RPMI7951 (cell line): ENCODE data around the gene DGLUCY. TPM values are rescaled to one million over a fixed set of nuclear protein-coding genes. Genes with fewer than 3 reads are reported as not detected.
"Not testable (repeated sequence)": the region's sequence is repeated elsewhere in the genome, so short reads cannot be mapped to it uniquely, and the experiment has no call there.

Experiments
- DNase-seq: peaks from one replicate; pipeline ENCODE4 v3.0.0-alpha.2; 2012; ENCODE audit warnings: low read depth
- total RNA-seq: library from RNA; depleted of rRNA; stranded (reverse); fragments of >200 nt; shearing (Covaris generic); gene quantifications from 2 replicates; pipeline ENCODE4 v1.2.3, GENCODE V29; 2014

The DGLUCY gene
- total RNA-seq, 1 experiment from 2014 or later, result 15.6 TPM

GRCh38 chr14:91207008-91207407 is 93.1 kb downstream of the DGLUCY start:
- DNase-seq, result no peak

DNA sequence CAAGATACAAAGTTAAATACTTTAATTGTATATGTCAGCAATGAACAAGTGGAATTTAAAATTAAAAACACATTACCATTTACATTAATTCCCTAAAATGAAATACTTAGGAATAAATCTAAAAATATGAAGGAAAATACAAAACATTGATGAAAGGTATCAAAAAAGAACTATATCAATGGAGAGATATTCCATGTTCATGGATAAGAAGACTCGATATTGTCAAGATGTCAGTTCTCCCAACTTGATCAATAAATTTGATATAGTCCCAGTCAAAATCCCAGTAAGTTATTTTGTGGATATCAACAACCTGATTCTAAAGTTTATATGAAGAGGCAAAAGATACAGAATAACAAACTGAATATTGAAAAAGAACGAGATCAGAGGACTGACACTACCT is 97.1 kb downstream of the DGLUCY start:
- DNase-seq, result no peak

DNA sequence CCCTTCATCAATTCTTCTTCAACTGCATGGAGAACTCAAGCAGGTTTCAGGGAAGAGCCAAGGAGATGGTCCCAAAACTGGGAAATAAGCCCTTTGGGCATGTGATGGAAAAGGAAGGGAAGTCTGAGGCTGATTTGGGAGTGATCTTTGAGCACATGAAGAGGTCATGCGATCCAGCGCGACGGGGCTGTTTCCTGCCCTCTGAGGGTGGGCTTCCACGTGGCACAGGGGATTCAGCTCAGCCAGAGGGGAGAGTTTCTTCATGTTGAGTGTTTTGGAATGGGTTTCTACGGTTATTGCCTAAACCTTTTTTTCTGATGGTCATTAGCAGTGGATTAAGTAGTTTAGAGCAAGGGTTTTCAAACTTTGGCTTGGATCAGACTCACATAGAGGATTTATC is 100.4 kb downstream of the DGLUCY start:
- DNase-seq, result no peak

DNA sequence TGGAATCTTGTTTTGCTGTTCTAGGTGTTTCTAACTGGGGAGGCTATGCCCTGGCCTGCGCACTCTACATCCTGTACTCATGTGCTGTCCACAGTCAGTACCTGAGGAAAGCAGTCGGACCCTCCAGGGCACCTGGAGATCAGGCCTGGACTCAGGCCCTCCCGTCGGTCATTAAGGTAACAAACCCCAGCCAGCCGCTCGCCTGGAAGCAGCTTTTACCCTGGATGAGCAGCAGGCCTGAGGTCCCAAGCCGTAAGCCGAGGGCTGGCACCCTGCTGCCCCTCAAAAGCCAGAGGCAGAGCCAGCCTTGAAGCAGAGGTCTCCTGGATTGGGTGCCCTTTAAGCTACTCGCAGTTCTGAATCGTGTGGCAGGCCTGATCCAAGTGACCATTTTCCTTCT is 101.5 kb downstream of the DGLUCY start:
- no peak for DNase-seq

GRCh38 chr14:91216731-91217226 is 102.9 kb downstream of the DGLUCY start:
- no peak for DNase-seq

- DNase-seq, result no peak
Measured at GRCh38 chr14:91218014-91218413, 104.1 kb downstream of the DGLUCY start.

- no peak for DNase-seq
Measured at GRCh38 chr14:91219517-91220389, 105.9 kb downstream of the DGLUCY start.

- no peak for DNase-seq
Measured at GRCh38 chr14:91220581-91221000, 106.7 kb downstream of the DGLUCY start.

DNA sequence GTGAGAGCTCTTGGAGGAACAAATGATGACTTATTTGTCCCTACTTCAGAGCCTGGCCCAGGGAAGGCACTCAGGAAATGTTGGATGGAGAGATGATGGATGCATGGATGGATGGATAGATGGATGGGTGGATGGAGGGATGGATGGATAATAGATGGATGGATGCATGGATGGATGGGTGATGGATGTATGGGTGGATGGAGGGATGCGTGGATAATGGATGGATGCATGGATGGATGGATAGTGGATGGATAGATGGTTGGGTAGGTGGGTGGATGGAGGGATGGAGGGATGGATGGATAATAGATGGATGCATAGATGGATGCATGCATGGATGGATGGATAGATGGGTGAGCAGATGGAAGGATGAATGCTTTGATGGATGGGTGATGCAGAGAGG is 107.4 kb downstream of the DGLUCY start:
- DNase-seq, result no peak

GRCh38 chr14:91223028-91223783 is 109.3 kb downstream of the DGLUCY start:
- no peak for DNase-seq

- DNase-seq, result peak; percentile 49
Measured at GRCh38 chr14:91225025-91225424, 111.2 kb downstream of the DGLUCY start.

- not testable (repeated sequence) for DNase-seq
Measured at GRCh38 chr14:91226360-91226759, 112.5 kb downstream of the DGLUCY start.

DNA sequence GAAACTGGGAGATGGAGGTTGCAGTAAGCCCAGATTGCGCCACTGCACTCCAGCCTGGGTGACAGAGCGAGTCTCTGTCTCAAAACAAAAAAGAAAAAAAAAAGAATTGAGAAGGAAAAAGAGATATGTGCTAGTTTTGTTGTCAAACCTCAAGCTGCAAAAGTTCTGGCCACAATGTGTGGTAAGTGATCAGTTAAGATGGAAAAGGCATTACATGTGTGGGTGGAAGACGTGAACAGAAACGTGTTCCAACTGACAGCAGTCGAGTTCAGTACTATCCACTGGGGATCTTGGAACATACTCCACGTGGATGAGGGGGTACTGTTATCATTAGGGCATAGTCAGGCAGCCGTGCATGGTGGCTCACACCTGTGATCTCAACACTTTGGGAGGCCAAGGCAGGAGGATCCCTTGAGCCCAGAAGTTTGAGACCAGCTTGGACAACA is 113.3 kb downstream of the DGLUCY start:
- DNase-seq, result no peak

DNA sequence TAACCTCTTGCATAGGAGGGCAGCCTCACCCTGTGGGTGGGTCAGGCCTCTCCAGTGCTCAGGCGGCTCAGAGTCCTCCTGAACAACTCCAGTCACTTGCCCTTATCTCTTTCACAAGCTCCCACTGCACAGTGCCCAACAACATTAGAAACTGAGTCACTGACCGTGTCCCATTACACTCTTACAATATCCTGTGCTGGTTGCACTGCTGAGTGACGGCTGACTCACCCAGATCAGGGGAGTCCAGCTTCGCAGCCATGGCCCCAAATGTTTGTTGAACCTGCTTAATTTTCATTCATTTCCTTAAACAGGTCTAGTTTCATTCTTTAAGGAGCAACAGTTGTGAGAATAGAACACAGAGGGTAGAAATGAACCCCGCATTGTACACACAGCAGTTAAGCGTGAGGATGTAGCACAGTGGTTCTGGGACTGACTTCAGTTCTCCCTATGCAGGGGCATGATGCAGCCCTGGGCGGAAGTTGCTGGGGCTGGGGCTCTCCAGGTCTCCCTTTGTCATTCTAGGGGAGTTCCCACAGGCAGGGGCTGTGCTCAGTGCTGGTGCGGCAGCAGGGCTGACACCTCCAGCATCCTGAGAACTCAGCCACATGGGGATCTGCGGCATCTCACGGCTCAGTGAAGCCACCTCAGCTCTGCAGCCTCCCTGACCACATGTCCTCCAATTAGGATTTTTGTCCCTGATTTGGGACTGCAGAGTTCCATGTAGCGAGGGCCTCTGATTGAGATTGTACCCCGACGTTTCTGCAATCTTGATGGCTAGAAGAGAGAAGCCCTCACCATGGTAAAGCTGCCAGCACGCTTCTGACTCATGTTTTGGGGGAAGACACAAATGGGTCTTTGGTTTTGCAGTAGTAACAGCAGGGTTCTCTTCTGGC is 114.5 kb downstream of the DGLUCY start:
- peak; percentile 72 for DNase-seq

DNA sequence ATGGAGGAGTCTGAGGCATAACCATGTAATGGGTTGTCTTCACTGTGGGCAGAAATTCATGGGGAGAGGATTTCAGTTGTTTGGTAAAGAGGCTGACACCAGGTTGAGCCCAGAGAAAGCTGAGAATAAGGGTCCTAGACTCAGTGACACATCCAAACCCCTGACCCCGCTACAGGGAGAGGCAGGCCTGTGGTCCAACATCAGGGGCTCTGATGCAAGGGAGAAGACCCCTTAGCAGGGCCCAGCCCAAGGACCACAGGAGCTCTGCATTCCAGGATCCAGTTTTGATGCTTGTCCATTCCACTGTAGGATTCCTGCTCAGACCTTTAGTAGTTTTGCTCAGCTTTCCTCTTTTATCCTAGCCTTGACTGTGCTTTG is 115.1 kb downstream of the DGLUCY start:
- DNase-seq, result no peak

- peak; percentile 92 for DNase-seq
Measured at GRCh38 chr14:91229743-91230200, 115.9 kb downstream of the DGLUCY start.

DNA sequence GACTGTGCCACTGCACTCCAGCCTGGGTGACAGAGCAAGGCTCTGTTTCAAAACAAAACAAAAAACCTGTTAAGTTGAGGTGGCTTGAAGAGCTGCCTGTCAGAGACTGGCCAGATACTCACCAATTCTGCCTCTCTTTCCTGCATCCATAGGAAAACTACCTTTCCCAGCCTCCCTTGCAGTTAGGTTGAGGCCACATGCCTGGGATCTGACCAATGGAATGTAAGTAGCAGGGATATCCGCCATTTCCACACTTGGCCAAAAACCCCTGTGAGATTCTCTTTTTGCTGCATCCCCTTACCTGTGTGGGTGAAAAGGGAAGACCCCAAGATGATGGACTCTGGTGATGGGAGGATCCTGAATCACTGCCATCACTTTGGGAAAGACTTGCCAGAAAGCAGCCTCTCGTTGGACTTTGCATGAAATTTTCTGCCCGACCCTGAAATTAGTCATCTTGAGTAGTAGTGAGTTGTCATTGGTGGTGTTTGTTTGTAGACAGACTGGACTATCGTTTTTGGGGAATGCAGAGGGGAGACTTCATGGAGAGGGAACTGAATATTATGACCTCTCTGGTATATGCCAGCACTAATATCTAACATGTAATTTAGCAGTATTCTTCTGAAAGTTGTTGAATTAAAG is 116.6 kb downstream of the DGLUCY start:
- peak; percentile 69 for DNase-seq

DNA sequence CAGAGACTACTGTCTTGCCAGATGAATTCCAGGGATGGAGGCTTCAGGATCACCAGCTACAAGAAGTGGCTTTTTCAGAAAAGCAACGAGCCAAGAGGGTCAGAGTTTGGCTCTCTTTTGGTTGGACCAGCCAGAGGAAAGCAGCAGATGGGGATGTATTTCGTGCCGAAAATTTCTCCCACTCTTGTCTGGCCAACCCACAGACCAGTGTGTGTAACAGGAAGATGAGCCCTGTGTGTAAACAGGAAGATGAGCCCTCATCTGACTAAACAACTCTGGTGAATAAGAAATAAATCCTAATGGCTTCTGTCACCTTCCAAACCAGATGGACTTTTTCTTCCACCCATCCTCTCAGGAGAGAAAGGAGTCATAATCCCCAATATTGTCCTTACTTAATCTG is 117.6 kb downstream of the DGLUCY start:
- DNase-seq, result peak; percentile 54

DNA sequence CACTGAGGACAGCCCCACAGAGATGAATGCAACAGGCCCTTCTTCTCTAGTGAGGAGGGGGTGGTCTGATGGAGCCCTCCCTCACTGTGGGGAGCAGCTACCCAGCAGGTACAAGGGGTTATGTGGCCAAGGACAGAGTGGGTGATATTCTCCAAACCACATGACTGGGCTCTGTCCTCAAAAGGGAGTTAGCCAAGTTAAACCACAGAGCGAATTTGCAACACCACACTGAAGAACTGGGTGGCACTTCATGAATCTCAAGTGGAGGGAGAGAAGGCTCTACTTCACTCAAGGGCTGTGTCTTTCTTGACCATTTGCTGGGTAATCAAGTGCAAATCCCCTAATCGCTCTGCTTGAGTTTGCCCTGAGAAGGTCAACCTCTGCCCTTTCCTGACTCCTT is 118.2 kb downstream of the DGLUCY start:
- DNase-seq, result no peak

GRCh38 chr14:91232603-91233002 is 118.7 kb downstream of the DGLUCY start:
- DNase-seq, result no peak
